Measurements from ENCODE around the gene SERPINE1. TPM values are rescaled to one million over a fixed set of nuclear protein-coding genes. Genes with fewer than 3 reads are reported as not detected.

Gene SERPINE1
- total and polyA plus RNA-seq, 2 experiments from 2014 or later = 0.97 to 1.2 TPM

DNA sequence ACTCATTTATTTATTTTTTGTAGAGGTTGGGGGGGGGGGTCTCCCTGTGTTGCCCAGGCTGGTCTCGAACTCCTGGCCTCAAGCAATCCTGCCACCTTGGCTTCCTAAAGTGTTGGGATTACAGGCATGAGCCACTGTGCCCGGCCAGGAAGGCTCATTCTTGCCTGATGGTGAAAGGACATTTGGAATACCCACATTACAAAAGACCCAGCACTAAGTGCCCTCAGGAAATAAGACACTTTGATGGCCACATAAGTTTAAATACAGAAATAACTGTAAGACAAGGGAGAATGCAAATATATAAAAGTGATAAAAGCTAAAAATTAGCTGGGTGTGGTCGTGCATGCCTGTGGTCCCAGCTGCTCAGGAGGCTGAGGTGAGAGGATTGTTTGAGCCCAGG lies 8.0 kb upstream of the SERPINE1 start:
- H3K27ac ChIP-seq (ENCODE audit: low read depth) = no peak overlapping the region
- no peaks in the 10 kb centered on the region for H3K36me3 Mint-ChIP-seq (ENCODE audit: low read depth)

DNA sequence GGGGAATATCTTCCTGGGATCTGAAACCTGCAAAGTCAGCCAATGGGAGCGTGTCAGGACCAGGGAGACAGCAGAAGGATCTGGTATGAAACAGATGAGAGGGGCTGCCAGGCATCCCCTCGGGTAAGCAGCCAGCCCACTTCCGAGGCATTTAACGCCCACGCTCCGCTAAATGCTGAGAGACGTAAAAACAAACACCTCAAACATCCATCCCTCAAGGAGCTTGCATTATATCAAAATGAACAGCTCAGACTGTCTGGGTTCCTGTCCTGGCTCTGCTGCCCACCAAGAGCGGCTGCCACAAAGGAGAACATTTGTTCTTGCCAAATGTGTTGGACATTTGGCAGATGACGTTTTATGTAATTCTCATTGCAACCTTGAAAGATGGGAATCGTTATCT lies 7.0 kb upstream of the SERPINE1 start:
- no peak overlapping the region for H3K4me2 ChIP-seq
- no peaks in the 10 kb centered on the region for H3K27me3 ChIP-seq (ENCODE audit: insufficient read depth)
- Mint-ChIP-seq H3K4me3 (no peak overlapping the region; the same call in 2 of the 3 replicates), H3K4me1 (peaks cover 13% of the 10 kb centered on the region), H3K36me3 (ENCODE audit: low read depth) (0 out of 3 replicates have a peak, but pooled peaks cover 1% of the 10 kb centered on the region), H3K27me3 (ENCODE audit: insufficient read depth, low read depth, poor library complexity) (peaks cover 20% of the 10 kb centered on the region), H3K9me3 (peaks cover 2% of the 10 kb centered on the region), H3K27ac (no peak overlapping the region)
- H4K20me1 ChIP-seq (replicated peaks; ENCODE audit: insufficient read depth) = no peaks in the 10 kb centered on the region
- H3K4me1 ChIP-seq (ENCODE audit: insufficient read depth) = peaks cover 18% of the 10 kb centered on the region; the same call in 1 of the 2 replicates
- no peaks in the 10 kb centered on the region for H3K36me3 ChIP-seq (ENCODE audit: insufficient read depth)
- H3K27ac ChIP-seq (ENCODE audit: low read depth) = no peak overlapping the region
- H2AFZ ChIP-seq = peak overlapping the region; percentile 80
- no peak overlapping the region for H3K4me3 ChIP-seq
- no peaks in the 10 kb centered on the region for H3K9me2 ChIP-seq (ENCODE audit: insufficient read depth)
- ATAC-seq = no peak
- 0 out of 2 replicates have a peak, but pooled peaks cover 7% of the 10 kb centered on the region for H3F3A ChIP-seq (replicated peaks; ENCODE audit: low read depth)
- DNase-seq (ENCODE audit: low spot score) = no peak
- H3K79me2 ChIP-seq (replicated peaks; ENCODE audit: insufficient read depth) = no peaks in the 10 kb centered on the region
- no peak for TF ChIP-seq JUNB (IDR thresholded peaks at IDR 0.05; ENCODE audit: unreplicated experiment)
- no peak for TF ChIP-seq STAT1 (IDR thresholded peaks at IDR 0.05; ENCODE audit: unreplicated experiment)
- TF ChIP-seq EZH2 (IDR thresholded peaks at IDR 0.05; ENCODE audit: low read depth, unreplicated experiment) = no peak
- TF ChIP-seq EZH2phosphoT487 (IDR thresholded peaks at IDR 0.05; ENCODE audit: unreplicated experiment) = no peak
- TF ChIP-seq CREB1 (CRISPR knock-in tag; IDR thresholded peaks at IDR 0.05; ENCODE audit: low read depth) = no peak
- TF ChIP-seq POLR2AphosphoS5 (IDR thresholded peaks at IDR 0.05; ENCODE audit: low read depth) = no peak
- TF ChIP-seq NANOG (IDR thresholded peaks at IDR 0.05; ENCODE audit: borderline replicate concordance) = no peak
- TF ChIP-seq, protein P1, sequence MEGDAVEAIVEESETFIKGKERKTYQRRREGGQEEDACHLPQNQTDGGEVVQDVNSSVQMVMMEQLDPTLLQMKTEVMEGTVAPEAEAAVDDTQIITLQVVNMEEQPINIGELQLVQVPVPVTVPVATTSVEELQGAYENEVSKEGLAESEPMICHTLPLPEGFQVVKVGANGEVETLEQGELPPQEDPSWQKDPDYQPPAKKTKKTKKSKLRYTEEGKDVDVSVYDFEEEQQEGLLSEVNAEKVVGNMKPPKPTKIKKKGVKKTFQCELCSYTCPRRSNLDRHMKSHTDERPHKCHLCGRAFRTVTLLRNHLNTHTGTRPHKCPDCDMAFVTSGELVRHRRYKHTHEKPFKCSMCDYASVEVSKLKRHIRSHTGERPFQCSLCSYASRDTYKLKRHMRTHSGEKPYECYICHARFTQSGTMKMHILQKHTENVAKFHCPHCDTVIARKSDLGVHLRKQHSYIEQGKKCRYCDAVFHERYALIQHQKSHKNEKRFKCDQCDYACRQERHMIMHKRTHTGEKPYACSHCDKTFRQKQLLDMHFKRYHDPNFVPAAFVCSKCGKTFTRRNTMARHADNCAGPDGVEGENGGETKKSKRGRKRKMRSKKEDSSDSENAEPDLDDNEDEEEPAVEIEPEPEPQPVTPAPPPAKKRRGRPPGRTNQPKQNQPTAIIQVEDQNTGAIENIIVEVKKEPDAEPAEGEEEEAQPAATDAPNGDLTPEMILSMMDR (conservative IDR thresholded peaks at IDR 0.05; ENCODE audit: low read depth in 2 of 2) = no peak

More for the DNA sequence above, 8.0 kb upstream of the SERPINE1 start:
- H3K9me3 Mint-ChIP-seq = no peaks in the 10 kb centered on the region; the same call in none of the 3 replicates
- Histone ChIP-seq H3K4me1 (ENCODE audit: insufficient read depth) (peaks cover 18% of the 10 kb centered on the region; the same call in 1 of the 2 replicates), H3F3A (replicated peaks; ENCODE audit: low read depth) (0 out of 2 replicates have a peak, but pooled peaks cover 7% of the 10 kb centered on the region), H3K36me3 (ENCODE audit: insufficient read depth) (no peaks in the 10 kb centered on the region), H3K79me2 (replicated peaks; ENCODE audit: insufficient read depth) (no peaks in the 10 kb centered on the region), H3K4me2 (no peak overlapping the region), H3K27me3 (ENCODE audit: insufficient read depth) (no peaks in the 10 kb centered on the region), H4K20me1 (replicated peaks; ENCODE audit: insufficient read depth) (no peaks in the 10 kb centered on the region), H3K9me2 (ENCODE audit: insufficient read depth) (no peaks in the 10 kb centered on the region), H3K4me3 (no peak overlapping the region), H2AFZ (no peak overlapping the region)
- TF ChIP-seq JUNB (IDR thresholded peaks at IDR 0.05; ENCODE audit: unreplicated experiment) = no peak
- TF ChIP-seq, protein P1 (conservative IDR thresholded peaks at IDR 0.05; ENCODE audit: low read depth in 2 of 2) = no peak
- no peak for TF ChIP-seq EZH2 (IDR thresholded peaks at IDR 0.05; ENCODE audit: low read depth, unreplicated experiment)
- TF ChIP-seq, protein P2, sequence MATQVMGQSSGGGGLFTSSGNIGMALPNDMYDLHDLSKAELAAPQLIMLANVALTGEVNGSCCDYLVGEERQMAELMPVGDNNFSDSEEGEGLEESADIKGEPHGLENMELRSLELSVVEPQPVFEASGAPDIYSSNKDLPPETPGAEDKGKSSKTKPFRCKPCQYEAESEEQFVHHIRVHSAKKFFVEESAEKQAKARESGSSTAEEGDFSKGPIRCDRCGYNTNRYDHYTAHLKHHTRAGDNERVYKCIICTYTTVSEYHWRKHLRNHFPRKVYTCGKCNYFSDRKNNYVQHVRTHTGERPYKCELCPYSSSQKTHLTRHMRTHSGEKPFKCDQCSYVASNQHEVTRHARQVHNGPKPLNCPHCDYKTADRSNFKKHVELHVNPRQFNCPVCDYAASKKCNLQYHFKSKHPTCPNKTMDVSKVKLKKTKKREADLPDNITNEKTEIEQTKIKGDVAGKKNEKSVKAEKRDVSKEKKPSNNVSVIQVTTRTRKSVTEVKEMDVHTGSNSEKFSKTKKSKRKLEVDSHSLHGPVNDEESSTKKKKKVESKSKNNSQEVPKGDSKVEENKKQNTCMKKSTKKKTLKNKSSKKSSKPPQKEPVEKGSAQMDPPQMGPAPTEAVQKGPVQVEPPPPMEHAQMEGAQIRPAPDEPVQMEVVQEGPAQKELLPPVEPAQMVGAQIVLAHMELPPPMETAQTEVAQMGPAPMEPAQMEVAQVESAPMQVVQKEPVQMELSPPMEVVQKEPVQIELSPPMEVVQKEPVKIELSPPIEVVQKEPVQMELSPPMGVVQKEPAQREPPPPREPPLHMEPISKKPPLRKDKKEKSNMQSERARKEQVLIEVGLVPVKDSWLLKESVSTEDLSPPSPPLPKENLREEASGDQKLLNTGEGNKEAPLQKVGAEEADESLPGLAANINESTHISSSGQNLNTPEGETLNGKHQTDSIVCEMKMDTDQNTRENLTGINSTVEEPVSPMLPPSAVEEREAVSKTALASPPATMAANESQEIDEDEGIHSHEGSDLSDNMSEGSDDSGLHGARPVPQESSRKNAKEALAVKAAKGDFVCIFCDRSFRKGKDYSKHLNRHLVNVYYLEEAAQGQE (IDR thresholded peaks at IDR 0.05; ENCODE audit: unreplicated experiment) = no peak
- TF ChIP-seq, protein P3, sequence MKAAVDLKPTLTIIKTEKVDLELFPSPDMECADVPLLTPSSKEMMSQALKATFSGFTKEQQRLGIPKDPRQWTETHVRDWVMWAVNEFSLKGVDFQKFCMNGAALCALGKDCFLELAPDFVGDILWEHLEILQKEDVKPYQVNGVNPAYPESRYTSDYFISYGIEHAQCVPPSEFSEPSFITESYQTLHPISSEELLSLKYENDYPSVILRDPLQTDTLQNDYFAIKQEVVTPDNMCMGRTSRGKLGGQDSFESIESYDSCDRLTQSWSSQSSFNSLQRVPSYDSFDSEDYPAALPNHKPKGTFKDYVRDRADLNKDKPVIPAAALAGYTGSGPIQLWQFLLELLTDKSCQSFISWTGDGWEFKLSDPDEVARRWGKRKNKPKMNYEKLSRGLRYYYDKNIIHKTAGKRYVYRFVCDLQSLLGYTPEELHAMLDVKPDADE (IDR thresholded peaks at IDR 0.05) = no peak
- H3K27ac Mint-ChIP-seq = no peak overlapping the region
- no peak for DNase-seq (ENCODE audit: low spot score)
- peaks cover 13% of the 10 kb centered on the region for H3K4me1 Mint-ChIP-seq
- H3K27me3 Mint-ChIP-seq (ENCODE audit: insufficient read depth, low read depth, poor library complexity) = peaks cover 16% of the 10 kb centered on the region
- H3K4me3 Mint-ChIP-seq = no peak overlapping the region
- ATAC-seq = no peak

Measured in GM23338 (cell line).